IMR-90 (cell line): ENCODE results near the gene TGM2. TPM values are rescaled to one million over a fixed set of nuclear protein-coding genes. Genes with fewer than 3 reads are reported as not detected.
A peak's percentile ranks its signal among the peaks of the same experiment; 100 is the strongest.

Experiments used
- ATAC-seq: fragments of 200-7000 bp; cut with Tn5 transposase; 2 replicates; pipeline ENCODE4 v1.9.1; 2020; ENCODE audit warnings: low read depth, mild to moderate bottlenecking, moderate library complexity
- BruUV-seq: library from RNA; stranded (reverse); fragments of 400-500 nt; replicated peaks from 2 replicates; lab custom pipeline; 2021; lab: Mats Ljungman, UMichigan
- CTCF ChIA-PET: fragments of 300-600 bp; formaldehyde crosslinking; extraction: SDS; loops from one replicate; lab custom pipeline; 2021; ENCODE audit warnings: antibody characterized with exemption; lab: Yijun Ruan, JAX
- POLR2A ChIA-PET: fragments of 300-600 bp; sonication (Branson Sonifier 250); formaldehyde crosslinking; loops from one replicate; lab custom pipeline; 2022; ENCODE audit warnings: antibody characterized with exemption; ENCODE audit not compliant: unreplicated experiment; lab: Charles Lee
- DNase-seq: peaks from one replicate; pipeline ENCODE4 v3.0.0; 2013
- H2AFZ ChIP-seq: replicated peaks from 2 replicates; pipeline ENCODE3; 2013; ENCODE audit warnings: low read length, mild to moderate bottlenecking; ENCODE audit not compliant: poor library complexity
- H2AK5ac ChIP-seq: 2 replicates; pipeline ENCODE4 v1.6.1; 2013; ENCODE audit warnings: low read depth, low read length, inconsistent platforms
- H2AK9ac ChIP-seq: replicated peaks from 2 replicates; pipeline ENCODE3; 2013; ENCODE audit warnings: mild to moderate bottlenecking, low read depth, low read length, moderate library complexity; ENCODE audit not compliant: poor library complexity
- H2BK120ac ChIP-seq: 2 replicates; pipeline ENCODE4 v1.6.1; 2013; ENCODE audit warnings: low read depth, low read length, inconsistent platforms
- H2BK15ac ChIP-seq: 3 replicates; pipeline ENCODE4 v1.6.1; 2013; ENCODE audit warnings: low read depth, low read length, inconsistent platforms
- H2BK20ac ChIP-seq: 2 replicates; pipeline ENCODE4 v1.6.1; 2013; ENCODE audit warnings: low read depth, mild to moderate bottlenecking, inconsistent platforms, low read length, moderate library complexity
- H2BK5ac ChIP-seq: 2 replicates; pipeline ENCODE4 v1.6.1; 2013; ENCODE audit warnings: mild to moderate bottlenecking, low read depth, low read length, inconsistent platforms; ENCODE audit not compliant: poor library complexity, severe bottlenecking
- H3K14ac ChIP-seq: replicated peaks from 2 replicates; pipeline ENCODE4 v1.6.1; 2013; ENCODE audit warnings: low read depth, low read length, inconsistent platforms
- H3K18ac ChIP-seq: 2 replicates; pipeline ENCODE4 v1.6.1; 2013; ENCODE audit warnings: low read depth, low read length, control low read depth
- H3K23ac ChIP-seq: 2 replicates; pipeline ENCODE4 v1.6.1; 2013; ENCODE audit warnings: low read depth, low read length, inconsistent platforms
- H3K27ac ChIP-seq: 2 replicates; pipeline ENCODE4 v1.5.1; 2013; ENCODE audit warnings: mild to moderate bottlenecking, control low read depth, low read length; ENCODE audit not compliant: insufficient read depth
- H3K27me3 ChIP-seq: 2 replicates; pipeline ENCODE4 v1.6.1; 2013; ENCODE audit warnings: low read length; ENCODE audit not compliant: control insufficient read depth, insufficient read depth
- H3K36me3 ChIP-seq: 2 replicates; pipeline ENCODE4 v1.6.1; 2013; ENCODE audit warnings: low read length, mixed read lengths; ENCODE audit not compliant: control insufficient read depth, insufficient read depth
- H3K4ac ChIP-seq: 2 replicates; pipeline ENCODE4 v1.6.1; 2013; ENCODE audit warnings: low read depth, low read length, inconsistent platforms
- H3K4me1 ChIP-seq: 2 replicates; pipeline ENCODE4 v1.6.1; 2013; ENCODE audit warnings: low read length, mixed read lengths; ENCODE audit not compliant: control insufficient read depth, insufficient read depth
- H3K4me2 ChIP-seq: 2 replicates; pipeline ENCODE4 v1.6.1; 2013; ENCODE audit warnings: low read depth, mild to moderate bottlenecking, control low read depth, low read length, moderate library complexity
- H3K4me3 ChIP-seq: 2 replicates; pipeline ENCODE4 v1.5.1; 2013; ENCODE audit warnings: low read depth, mild to moderate bottlenecking, control low read depth, low read length, moderate library complexity; ENCODE audit not compliant: insufficient read depth
- H3K56ac ChIP-seq: 2 replicates; pipeline ENCODE4 v1.6.1; 2013; ENCODE audit warnings: low read length, inconsistent platforms; ENCODE audit not compliant: insufficient read depth; ENCODE audit errors: extremely low read depth
- H3K79me1 ChIP-seq, 2 experiments: 2 replicates each; pipeline ENCODE4 v1.6.1; 2013; ENCODE audit warnings: low read length in 2 of 2, inconsistent platforms in 1 of 2, low read depth in 1 of 2
- H3K9ac ChIP-seq: 2 replicates; pipeline ENCODE4 v1.6.1; 2013; ENCODE audit warnings: low read depth, low read length, control low read depth
- H3K9me1 ChIP-seq: 2 replicates; pipeline ENCODE4 v1.6.1; 2013; ENCODE audit warnings: low read length, inconsistent platforms; ENCODE audit not compliant: insufficient read depth
- H3K9me3 ChIP-seq: 2 replicates; pipeline ENCODE4 v1.6.1; 2013; ENCODE audit warnings: low read length; ENCODE audit not compliant: control insufficient read depth, insufficient read depth
- H4K20me1 ChIP-seq: 2 replicates; pipeline ENCODE4 v1.6.1; 2013; ENCODE audit warnings: low read length, inconsistent platforms; ENCODE audit not compliant: insufficient read depth
- H4K5ac ChIP-seq: 2 replicates; pipeline ENCODE4 v1.6.1; 2013; ENCODE audit warnings: mild to moderate bottlenecking, low read depth, low read length, control low read depth
- H4K8ac ChIP-seq, 2 experiments: 2 replicates each; pipeline ENCODE4 v1.6.1; 2013; ENCODE audit warnings: low read depth in 2 of 2, low read length in 2 of 2, control low read depth in 1 of 2, inconsistent platforms in 1 of 2
- H4K91ac ChIP-seq: 2 replicates; pipeline ENCODE4 v1.6.1; 2013; ENCODE audit warnings: low read depth, low read length, inconsistent platforms; ENCODE audit not compliant: insufficient read depth
- BHLHE40 ChIP-seq: fragments of 150-350 bp; IDR thresholded peaks from 2 replicates; pipeline ENCODE4 v1.6.1; 2016; ENCODE audit warnings: mild to moderate bottlenecking, low read depth, low read length
- CHD1 ChIP-seq: IDR thresholded peaks from 2 replicates; pipeline ENCODE4 v1.6.1; 2012; ENCODE audit warnings: low read depth, low read length, improper control_type of control experiment
- CTCF ChIP-seq: conservative IDR thresholded peaks from 2 replicates; pipeline ENCODE4 v1.5.1; 2012; ENCODE audit warnings: mild to moderate bottlenecking, low read depth, low read length, improper control_type of control experiment
- ELK1 ChIP-seq: fragments of 150-350 bp; IDR thresholded peaks from 2 replicates; pipeline ENCODE4 v1.6.1; 2016; ENCODE audit warnings: low read depth, mild to moderate bottlenecking, low read length, moderate library complexity, borderline replicate concordance
- MAFK ChIP-seq: IDR thresholded peaks from 2 replicates; pipeline ENCODE4 v1.6.1; 2012; ENCODE audit warnings: low read depth, low read length, improper control_type of control experiment
- MAZ ChIP-seq: IDR thresholded peaks from 2 replicates; pipeline ENCODE4 v1.6.1; 2012; ENCODE audit warnings: low read depth, mild to moderate bottlenecking, low read length, improper control_type of control experiment, moderate library complexity, borderline replicate concordance
- MXI1 ChIP-seq: IDR thresholded peaks from 2 replicates; pipeline ENCODE4 v1.6.1; 2012; ENCODE audit warnings: low read depth, mild to moderate bottlenecking, low read length, moderate library complexity, borderline replicate concordance
- NFE2L2 ChIP-seq: fragments of 150-350 bp; IDR thresholded peaks from 2 replicates; pipeline ENCODE4 v1.6.1; 2016; ENCODE audit warnings: low read depth, mild to moderate bottlenecking, low read length
- POLR2A ChIP-seq: IDR thresholded peaks from 2 replicates; pipeline ENCODE4 v1.6.1; 2012; ENCODE audit warnings: mild to moderate bottlenecking, low read depth, low read length
- RAD21 ChIP-seq: IDR thresholded peaks from 2 replicates; pipeline ENCODE4 v1.6.1; 2012; ENCODE audit warnings: low read length, improper control_type of control experiment
- RCOR1 ChIP-seq: IDR thresholded peaks from 2 replicates; pipeline ENCODE4 v1.6.1; 2012; ENCODE audit warnings: mild to moderate bottlenecking, low read length, improper control_type of control experiment; ENCODE audit not compliant: insufficient replicate concordance
- SMC3 ChIP-seq: fragments of 150-350 bp; IDR thresholded peaks from 2 replicates; pipeline ENCODE4 v1.6.1; 2016; ENCODE audit warnings: low read depth, mild to moderate bottlenecking, antibody characterized with exemption, low read length, moderate library complexity
- USF2 ChIP-seq: fragments of 150-350 bp; IDR thresholded peaks from 2 replicates; pipeline ENCODE4 v1.6.1; 2017; ENCODE audit warnings: mild to moderate bottlenecking, antibody characterized with exemption, low read length, low read depth
- WGBS, 2 experiments: methylation state at CpG; one replicate each; pipeline versions ENCODE4 v1.1.5 to v1.1.7; 2013; ENCODE audit warnings: missing lambda C conversion rate in 2 of 2; ENCODE audit not compliant: insufficient read length in 1 of 2; ENCODE audit errors: extremely low coverage in 2 of 2; 5-methylcytosine and 5-hydroxymethylcytosine counted together
- dilution Hi-C: fragments of 300-500 bp; cut with HindIII; formaldehyde crosslinking; loops from one replicate; pipeline ENCODE4 v1.14.3; 2018; ENCODE audit warnings: low sequenced_read_pairs; ENCODE audit not compliant: unreplicated experiment
- in situ Hi-C: fragments of 300-500 bp; cut with MboI; formaldehyde crosslinking; loops from 3 replicates; pipeline ENCODE4 v1.14.3; 2019; ENCODE audit warnings: low sequenced_read_pairs, inconsistent platforms, mixed read lengths
- intact Hi-C: fragments of 100-400 bp; cut with micrococcal nuclease; formaldehyde crosslinking; loops from 2 replicates; pipeline ENCODE4 v1.10.0; 2022
- polyA plus RNA-seq, 3 experiments: library from polyadenylated mRNA; depleted of rRNA; stranded (reverse); fragments of >200 nt; gene quantifications; 2 replicates each; pipeline ENCODE4 v1.2.3, GENCODE V29; 2012; ENCODE audit warnings: low replicate concordance in 1 of 3
- total RNA-seq: library from RNA; depleted of rRNA; stranded (reverse); fragments of >200 nt; gene quantifications from 2 replicates; pipeline ENCODE4 v1.2.3, GENCODE V29; 2012

Gene TGM2
- total and polyA plus RNA-seq, 2 of the 4 experiments (the other 2 are of a cell fraction), result 239 to 268 TPM

GRCh38 chr20:38192323-38192885 lies 27.3 kb upstream of the TGM2 start (continued):
- no peak for TF ChIP-seq MAFK

- Histone ChIP-seq H3K18ac (peak overlapping the region; percentile 68), H3K9me3 (no peaks in the 10 kb centered on the region), H3K56ac (no peak overlapping the region), H3K4ac (peak overlapping the region; percentile 68), H2BK15ac (peak overlapping the region; percentile 75; the same call in 2 of the 3 replicates), H2AK5ac (peak overlapping the region; percentile 60; the same call in 1 of the 2 replicates), H4K91ac (peak overlapping the region; percentile 40; the same call in 1 of the 2 replicates), H4K5ac (0 out of 2 replicates have a peak overlapping the region, but pooled peaks have one; percentile 5), H3K4me2 (no peak overlapping the region), H3K4me1 (peaks cover 20% of the 10 kb centered on the region), H2BK120ac (peak overlapping the region; percentile 38; the same call in 1 of the 2 replicates), H3K27me3 (no peaks in the 10 kb centered on the region), H3K9ac (no peak overlapping the region), H2BK5ac (no peak overlapping the region), H3K23ac (no peak overlapping the region; the same call in 1 of the 2 replicates), H2AFZ (no peak overlapping the region), H4K20me1 (no peaks in the 10 kb centered on the region), H3K79me1 (no peaks in the 10 kb centered on the region), H3K36me3 (no peaks in the 10 kb centered on the region), H3K4me3 (no peak overlapping the region), H2AK9ac (no peak overlapping the region), H2BK20ac (peak overlapping the region; percentile 78), H3K14ac (peak overlapping the region; percentile 66), H3K27ac (no peak overlapping the region), H4K8ac (peak overlapping the region in 1 of 2 experiments; percentile 54; a peak in 1 of 4 replicates), H3K9me1 (peaks cover 12% of the 10 kb centered on the region; the same call in 1 of the 2 replicates)
- no TSS peak for BruUV-seq
- POLR2A ChIA-PET, result no interaction called here
- CTCF ChIA-PET, result no interaction called here
- peak; percentile 54 for DNase-seq
- intact Hi-C loops, result no loop called here
- ATAC-seq, result peak; percentile 22
- in situ Hi-C loops, result no loop called here
- 71% methylated on average over 5 of the region's 5 CpGs; no CpG with 5 or more reads in 1 of the 2 experiments for WGBS, 2 experiments
- dilution Hi-C loops, result no loop called here
- TF ChIP-seq CHD1 (no peak), POLR2A (no peak), BHLHE40 (no peak), CTCF (no peak), RCOR1 (no peak), NFE2L2 (no peak), USF2 (peak; percentile 48; the same call in 1 of the 2 replicates), MXI1 (peak; percentile 39; the same call in 1 of the 2 replicates), ELK1 (no peak), MAZ (no peak), RAD21 (no peak), SMC3 (no peak)
These were observed 26.6 kb upstream of the TGM2 start for GRCh38 chr20:38191654-38192053.
